HS-27A (cell line): ENCODE data around the gene AMPD3.

Experiments
- DNase-seq: peaks from one replicate; pipeline ENCODE4 v3.0.0-alpha.2; 2012; ENCODE audit warnings: low read depth, missing footprints

The AMPD3 gene

GRCh38 chr11:10461276-10461790, 6.3 kb downstream of the AMPD3 start:
- no peak for DNase-seq

- DNase-seq: no peak
Observed at GRCh38 chr11:10462746-10463300, 7.8 kb downstream of the AMPD3 start.

GRCh38 chr11:10473371-10473770, 18.3 kb downstream of the AMPD3 start:
- DNase-seq: no peak

GRCh38 chr11:10474551-10474950, 19.5 kb downstream of the AMPD3 start:
- DNase-seq: no peak

- DNase-seq: no peak
Observed at GRCh38 chr11:10476342-10476741, 21.3 kb downstream of the AMPD3 start.

GRCh38 chr11:10476927-10477689, 22.0 kb downstream of the AMPD3 start:
- DNase-seq: no peak

GRCh38 chr11:10477690-10478046, 22.6 kb downstream of the AMPD3 start:
- DNase-seq: no peak

- no peak for DNase-seq
Observed at GRCh38 chr11:10478066-10478465, 23.0 kb downstream of the AMPD3 start.

GRCh38 chr11:10478574-10479550, 23.8 kb downstream of the AMPD3 start:
- no peak for DNase-seq

GRCh38 chr11:10480026-10480425, 25.0 kb downstream of the AMPD3 start:
- DNase-seq: no peak

- DNase-seq: no peak
Observed at GRCh38 chr11:10480760-10481159, 25.7 kb downstream of the AMPD3 start.

GRCh38 chr11:10481560-10482349, 26.7 kb downstream of the AMPD3 start:
- DNase-seq: no peak

- DNase-seq: no peak
Observed at GRCh38 chr11:10483174-10483573, 28.1 kb downstream of the AMPD3 start.

- no peak for DNase-seq
Observed at GRCh38 chr11:10483584-10483983, 28.5 kb downstream of the AMPD3 start.

GRCh38 chr11:10484461-10485180, 29.6 kb downstream of the AMPD3 start:
- no peak for DNase-seq

- DNase-seq: no peak
Observed at GRCh38 chr11:10485646-10486045, 30.6 kb downstream of the AMPD3 start.

- DNase-seq: no peak
Observed at GRCh38 chr11:10486161-10486840, 31.2 kb downstream of the AMPD3 start.

GRCh38 chr11:10487002-10487647, 32.1 kb downstream of the AMPD3 start:
- DNase-seq: no peak

- DNase-seq: no peak
Observed at GRCh38 chr11:10488121-10488933, 33.3 kb downstream of the AMPD3 start.
